GM12873 (cell line): ENCODE data around the gene DMD.

Experiments used
- TF ChIP-seq, protein P1 (sequence below): IDR thresholded peaks from 2 replicates; pipeline ENCODE4 v1.5.1; 2012; ENCODE audit warnings: low read depth, mild to moderate bottlenecking, moderate library complexity, low read length, control low read depth; ENCODE audit not compliant: insufficient read depth; ENCODE audit errors: missing control alignments

Gene DMD

DNA sequence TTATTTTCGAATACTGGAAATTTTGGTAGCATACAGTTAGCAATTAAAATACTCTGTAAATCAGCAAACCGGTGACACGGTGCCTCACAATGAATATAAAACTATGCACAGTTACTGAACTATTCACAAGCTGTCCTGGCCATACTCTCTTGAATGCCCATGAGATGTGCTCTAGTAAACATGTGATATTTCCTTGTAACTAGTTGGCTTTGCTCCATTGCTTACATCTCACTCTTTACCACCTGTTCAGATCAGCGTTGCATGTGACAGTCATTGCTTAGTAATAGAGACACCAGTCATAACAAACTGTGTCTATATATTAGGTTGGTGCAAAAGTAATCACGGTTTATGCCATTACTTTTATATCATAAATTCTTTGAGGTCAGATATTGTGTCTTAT lies 1241.6 kb downstream of the DMD start:
- TF ChIP-seq, protein P1, sequence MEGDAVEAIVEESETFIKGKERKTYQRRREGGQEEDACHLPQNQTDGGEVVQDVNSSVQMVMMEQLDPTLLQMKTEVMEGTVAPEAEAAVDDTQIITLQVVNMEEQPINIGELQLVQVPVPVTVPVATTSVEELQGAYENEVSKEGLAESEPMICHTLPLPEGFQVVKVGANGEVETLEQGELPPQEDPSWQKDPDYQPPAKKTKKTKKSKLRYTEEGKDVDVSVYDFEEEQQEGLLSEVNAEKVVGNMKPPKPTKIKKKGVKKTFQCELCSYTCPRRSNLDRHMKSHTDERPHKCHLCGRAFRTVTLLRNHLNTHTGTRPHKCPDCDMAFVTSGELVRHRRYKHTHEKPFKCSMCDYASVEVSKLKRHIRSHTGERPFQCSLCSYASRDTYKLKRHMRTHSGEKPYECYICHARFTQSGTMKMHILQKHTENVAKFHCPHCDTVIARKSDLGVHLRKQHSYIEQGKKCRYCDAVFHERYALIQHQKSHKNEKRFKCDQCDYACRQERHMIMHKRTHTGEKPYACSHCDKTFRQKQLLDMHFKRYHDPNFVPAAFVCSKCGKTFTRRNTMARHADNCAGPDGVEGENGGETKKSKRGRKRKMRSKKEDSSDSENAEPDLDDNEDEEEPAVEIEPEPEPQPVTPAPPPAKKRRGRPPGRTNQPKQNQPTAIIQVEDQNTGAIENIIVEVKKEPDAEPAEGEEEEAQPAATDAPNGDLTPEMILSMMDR, result no peak

DNA sequence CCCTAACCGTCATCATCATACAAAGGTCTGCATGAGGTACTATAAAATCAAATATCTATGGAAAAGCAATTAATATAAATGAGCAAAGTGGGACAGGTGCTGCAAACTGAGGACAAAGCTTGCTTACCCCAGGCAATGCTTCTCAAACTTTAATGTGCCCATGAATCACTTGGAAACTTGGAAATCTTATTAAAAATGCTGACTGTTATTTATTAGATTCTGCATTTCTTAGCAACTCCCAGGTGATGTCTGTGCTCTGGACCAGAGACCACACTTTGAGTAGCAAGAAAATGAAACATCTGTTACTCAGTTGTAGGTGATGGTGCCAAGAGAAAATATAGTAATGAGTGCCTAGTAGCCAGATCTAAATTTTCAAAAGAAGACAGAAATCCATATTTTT lies 1249.1 kb downstream of the DMD start:
- TF ChIP-seq, protein P1, result no peak

DNA sequence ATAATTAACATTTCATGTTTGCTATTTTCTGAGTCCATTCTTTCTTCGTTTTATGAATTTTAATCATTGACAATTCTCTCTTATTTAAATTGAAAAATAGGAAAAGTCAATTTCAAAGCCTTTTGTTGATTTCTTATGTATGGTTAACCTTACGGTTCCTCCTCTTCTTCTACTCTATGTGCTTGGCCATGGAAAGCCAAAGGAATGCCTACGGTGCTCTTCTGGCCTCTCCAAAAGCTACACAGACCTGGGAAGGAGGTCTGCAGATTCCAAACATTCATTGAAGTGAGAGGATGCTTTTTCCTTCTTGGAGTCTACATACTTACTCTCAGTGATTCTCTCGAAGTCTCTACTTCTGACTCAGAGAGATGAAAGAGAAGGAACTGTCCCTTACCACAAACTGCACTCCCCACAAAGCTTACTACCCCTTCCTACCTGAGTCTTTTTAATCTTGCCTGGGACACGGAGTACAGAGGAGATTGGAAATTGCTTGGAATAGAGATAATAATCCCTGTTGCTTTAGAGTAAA lies 1276.4 kb downstream of the DMD start:
- TF ChIP-seq, protein P1, result no peak

DNA sequence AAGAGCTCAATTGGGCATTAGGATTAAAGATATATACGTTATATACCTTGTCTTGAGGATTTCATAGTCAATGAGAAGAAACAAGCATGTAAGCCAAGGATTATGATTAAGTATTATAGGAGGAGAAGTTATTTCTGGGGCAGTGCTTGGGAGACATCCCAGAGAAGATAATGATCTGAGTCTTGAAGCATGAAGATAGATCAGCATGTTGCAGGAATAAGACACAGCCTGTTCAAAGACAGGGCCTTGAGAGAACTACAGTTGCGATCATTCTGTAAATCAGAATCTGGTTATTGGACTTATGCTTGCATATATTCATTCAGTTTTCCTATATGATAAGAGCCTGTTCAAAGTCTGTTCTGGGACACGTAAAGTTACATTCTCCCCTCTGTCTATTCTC lies 1277.3 kb downstream of the DMD start:
- TF ChIP-seq, protein P1, result no peak

DNA sequence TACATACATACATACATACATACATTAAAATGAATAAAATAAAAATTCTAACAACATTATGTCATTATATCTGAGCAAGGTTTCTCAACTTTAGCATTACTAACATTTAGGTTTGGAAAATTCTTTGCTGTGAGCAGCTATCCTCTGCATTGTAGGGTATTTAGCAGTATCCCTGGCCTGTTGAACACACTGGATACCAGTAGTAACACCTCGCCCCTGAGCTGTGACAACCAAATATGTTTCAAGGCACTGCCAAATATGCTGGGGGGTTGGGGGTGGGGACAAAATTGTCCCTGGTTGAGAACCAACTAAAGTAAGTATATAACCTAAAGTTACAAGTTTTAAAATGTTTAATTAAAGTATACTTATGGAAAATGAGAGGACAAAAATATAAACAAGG lies 1278.6 kb downstream of the DMD start:
- TF ChIP-seq, protein P1, result no peak

DNA sequence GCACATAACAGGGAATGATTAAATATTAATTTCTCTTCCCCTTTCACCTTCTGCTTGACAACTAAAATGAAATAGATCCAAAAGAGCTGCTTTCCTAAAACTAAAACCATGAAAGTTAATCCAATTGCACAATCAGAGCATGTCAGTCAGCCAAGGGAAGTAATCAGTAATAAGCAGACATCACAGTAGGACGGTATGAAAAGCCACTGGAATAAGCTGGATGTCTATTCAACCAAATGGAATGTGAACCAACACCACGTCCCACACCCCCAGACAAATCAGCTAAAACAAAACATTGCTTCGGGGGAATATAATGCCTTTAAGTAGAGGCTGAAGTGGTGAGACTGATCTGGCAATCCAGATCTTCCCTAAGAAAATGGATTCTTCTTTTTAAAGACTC lies 1280.1 kb downstream of the DMD start:
- TF ChIP-seq, protein P1, result no peak

DNA sequence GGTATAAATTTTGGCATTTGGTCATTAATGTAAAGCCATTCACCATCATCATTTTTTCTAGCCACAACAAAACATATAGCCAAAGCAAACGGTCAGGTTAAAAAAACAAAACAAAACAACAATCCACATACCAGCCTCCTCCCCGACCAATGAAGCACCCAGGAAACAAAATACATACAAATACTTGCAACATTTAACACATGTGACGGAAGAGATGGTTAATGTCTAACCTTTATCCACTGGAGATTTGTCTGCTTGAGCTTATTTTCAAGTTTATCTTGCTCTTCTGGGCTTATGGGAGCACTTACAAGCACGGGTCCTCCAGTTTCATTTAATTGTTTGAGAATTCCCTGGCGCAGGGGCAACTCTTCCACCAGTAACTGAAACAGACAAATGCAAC lies 1282.0 kb downstream of the DMD start:
- TF ChIP-seq, protein P1, result no peak
